GM06990 (cell line): ENCODE data around the gene TEAD1.

Source experiments
- DNase-seq: peaks from one replicate; pipeline ENCODE4 v3.0.0-alpha.2; 2011; ENCODE audit not compliant: insufficient read length; ENCODE audit errors: extremely low read depth
- H3K27me3 ChIP-seq: replicated peaks from 2 replicates; pipeline ENCODE4 v1.6.0; 2011; ENCODE audit warnings: low read length; ENCODE audit not compliant: control insufficient read depth, insufficient read depth
- H3K36me3 ChIP-seq: 2 replicates; pipeline ENCODE4 v1.5.1; 2011; ENCODE audit warnings: low read length; ENCODE audit not compliant: control insufficient read depth, insufficient read depth
- H3K4me3 ChIP-seq: replicated peaks from 2 replicates; pipeline ENCODE4 v1.5.1; 2011; ENCODE audit warnings: low read depth, mild to moderate bottlenecking, control low read depth, low read length
- TF ChIP-seq, protein P1 (sequence below): IDR thresholded peaks from 2 replicates; pipeline ENCODE4 v1.5.1; 2011; ENCODE audit warnings: low read length, control low read depth, mild to moderate bottlenecking, inconsistent platforms; ENCODE audit not compliant: insufficient read depth, poor library complexity, severe bottlenecking

TEAD1 gene

DNA sequence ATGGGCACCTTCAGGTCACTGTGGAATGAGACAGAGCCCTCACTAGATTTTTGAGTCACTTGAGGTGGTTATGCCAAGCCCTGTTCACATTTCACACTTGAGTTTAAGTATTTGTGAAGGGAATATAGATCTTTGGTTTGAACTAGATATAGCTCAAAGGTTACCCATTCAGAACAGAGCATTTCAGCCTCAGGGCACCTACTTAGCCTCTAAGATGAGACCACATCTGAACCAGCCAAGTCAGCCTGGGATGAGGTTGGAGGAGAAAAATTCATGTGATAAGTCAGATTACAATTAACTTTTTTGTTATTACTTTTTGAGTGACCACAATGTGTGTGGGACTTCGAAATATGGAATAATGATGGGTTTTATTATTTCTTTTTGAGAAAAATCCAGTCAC is 127.8 kb downstream of the TEAD1 start:
- Histone ChIP-seq H3K4me3 (no peak overlapping the region), H3K36me3 (no peaks in the 10 kb centered on the region), H3K27me3 (no peaks in the 10 kb centered on the region; the same call in 1 of the 2 replicates)
- DNase-seq: no peak
- TF ChIP-seq, protein P1, sequence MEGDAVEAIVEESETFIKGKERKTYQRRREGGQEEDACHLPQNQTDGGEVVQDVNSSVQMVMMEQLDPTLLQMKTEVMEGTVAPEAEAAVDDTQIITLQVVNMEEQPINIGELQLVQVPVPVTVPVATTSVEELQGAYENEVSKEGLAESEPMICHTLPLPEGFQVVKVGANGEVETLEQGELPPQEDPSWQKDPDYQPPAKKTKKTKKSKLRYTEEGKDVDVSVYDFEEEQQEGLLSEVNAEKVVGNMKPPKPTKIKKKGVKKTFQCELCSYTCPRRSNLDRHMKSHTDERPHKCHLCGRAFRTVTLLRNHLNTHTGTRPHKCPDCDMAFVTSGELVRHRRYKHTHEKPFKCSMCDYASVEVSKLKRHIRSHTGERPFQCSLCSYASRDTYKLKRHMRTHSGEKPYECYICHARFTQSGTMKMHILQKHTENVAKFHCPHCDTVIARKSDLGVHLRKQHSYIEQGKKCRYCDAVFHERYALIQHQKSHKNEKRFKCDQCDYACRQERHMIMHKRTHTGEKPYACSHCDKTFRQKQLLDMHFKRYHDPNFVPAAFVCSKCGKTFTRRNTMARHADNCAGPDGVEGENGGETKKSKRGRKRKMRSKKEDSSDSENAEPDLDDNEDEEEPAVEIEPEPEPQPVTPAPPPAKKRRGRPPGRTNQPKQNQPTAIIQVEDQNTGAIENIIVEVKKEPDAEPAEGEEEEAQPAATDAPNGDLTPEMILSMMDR: no peak

DNA sequence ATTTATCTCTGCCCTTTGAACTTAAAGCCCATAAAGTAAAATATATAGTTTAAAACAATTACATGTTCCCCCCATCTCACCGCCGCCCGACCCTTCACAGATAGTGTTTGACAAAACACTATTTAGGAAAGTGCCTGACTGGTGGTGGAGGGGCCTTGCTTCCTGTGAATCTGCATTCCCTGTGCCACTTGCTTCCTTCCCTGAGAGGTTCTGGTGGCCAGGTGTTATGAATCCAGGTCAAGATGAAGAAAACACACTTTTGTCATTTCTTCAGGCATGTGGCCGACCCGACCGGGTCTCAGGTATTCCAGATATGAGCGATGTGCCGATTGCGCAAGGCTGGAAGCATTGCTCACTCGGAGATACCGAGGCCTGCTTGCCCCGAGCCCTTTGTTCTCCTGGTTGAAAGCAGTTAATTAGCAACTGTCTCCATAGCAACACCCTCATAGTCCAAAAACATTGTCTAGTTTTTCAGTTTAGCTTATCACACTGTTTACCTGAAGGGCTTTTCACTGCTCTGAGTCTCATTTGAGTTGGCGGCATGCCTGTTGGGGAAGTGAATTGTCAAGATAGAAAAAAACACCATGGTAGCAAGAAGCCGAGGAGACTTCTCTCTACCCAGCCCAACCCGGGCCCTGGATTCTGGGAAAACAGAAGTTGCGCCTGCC is 128.3 kb downstream of the TEAD1 start:
- TF ChIP-seq, protein P1: no peak
- DNase-seq: no peak
- H3K27me3 ChIP-seq: no peaks in the 10 kb centered on the region; the same call in 1 of the 2 replicates
- H3K4me3 ChIP-seq: no peak overlapping the region
- no peaks in the 10 kb centered on the region for H3K36me3 ChIP-seq

DNA sequence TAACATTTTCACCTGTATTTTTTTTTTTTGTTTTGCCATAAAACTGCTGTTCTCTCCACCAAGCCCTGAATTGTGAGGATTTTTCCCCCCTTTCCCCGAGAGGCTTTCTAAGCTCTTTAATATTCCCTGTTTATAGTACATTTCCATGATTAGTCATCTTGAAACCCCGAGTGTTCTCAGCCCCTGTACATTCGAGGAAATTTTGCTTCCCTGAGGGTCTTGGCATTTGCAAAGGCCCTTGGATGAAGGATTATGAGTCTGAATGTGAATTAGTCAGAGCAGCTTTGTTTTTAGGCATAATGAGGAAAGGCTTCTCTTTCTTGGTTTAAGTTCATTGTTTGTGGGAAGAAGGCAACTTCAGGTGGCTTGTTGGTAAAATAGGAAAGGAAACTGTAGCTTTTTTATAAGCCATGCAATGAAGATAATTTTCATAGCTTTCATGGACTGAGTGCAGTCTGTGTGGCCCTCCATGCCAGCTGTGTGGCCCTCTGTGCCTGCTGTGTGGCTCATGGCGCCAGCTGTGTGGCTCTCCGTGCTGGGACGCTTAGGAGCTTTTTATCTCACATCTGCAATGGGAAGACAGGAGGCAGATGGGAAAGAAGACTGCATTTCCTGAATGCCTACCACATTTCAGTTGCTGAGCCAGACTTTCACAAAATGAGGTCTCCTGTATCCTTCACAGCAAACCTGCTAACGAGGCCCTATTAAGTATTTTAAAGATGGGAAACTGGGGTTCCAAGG is 129.0 kb downstream of the TEAD1 start:
- TF ChIP-seq, protein P1: no peak
- Histone ChIP-seq H3K4me3 (no peak overlapping the region), H3K36me3 (no peaks in the 10 kb centered on the region), H3K27me3 (no peaks in the 10 kb centered on the region; the same call in 1 of the 2 replicates)
- DNase-seq: no peak

DNA sequence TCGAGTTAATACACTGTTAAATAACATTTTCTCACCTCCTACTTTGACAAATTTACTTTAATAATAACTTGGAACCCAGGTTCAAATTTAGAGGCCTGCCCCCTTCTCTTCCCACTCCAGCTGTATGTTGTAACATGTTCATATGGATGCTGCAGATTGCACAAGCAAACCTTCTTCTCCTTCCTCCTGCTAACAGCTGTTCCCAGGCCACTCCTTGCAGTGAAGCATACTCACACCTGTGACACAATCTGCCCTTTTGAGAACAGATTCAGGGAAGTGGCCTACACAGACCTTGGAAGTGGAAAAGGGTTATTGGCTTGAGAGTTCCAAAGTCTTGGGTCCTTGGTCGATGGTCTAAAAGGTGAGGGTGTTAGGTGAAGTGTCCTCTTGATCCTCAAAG is 131.9 kb downstream of the TEAD1 start:
- no peak for DNase-seq
- TF ChIP-seq, protein P1: no peak
- Histone ChIP-seq H3K27me3 (no peaks in the 10 kb centered on the region; the same call in 1 of the 2 replicates), H3K4me3 (no peak overlapping the region), H3K36me3 (no peaks in the 10 kb centered on the region)

DNA sequence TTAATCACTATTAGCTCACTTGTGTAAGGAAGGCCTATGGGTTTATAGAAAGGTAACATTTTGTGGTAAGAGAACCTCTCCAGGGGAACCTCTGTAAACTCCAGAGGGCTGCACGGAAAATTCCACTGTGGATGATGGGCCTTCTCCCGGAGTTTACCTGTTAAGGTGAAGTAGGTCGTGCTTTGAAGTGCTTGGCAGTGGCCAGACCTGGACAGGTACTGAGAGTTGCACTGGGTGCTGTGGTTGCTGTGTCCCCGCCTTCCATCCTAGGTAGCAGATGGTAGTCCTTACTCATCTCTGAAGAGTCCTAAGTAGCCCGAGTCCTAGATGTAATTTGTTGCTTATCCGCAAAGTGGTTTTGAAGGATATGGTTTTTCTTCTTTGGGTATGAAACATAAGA is 133.4 kb downstream of the TEAD1 start:
- H3K36me3 ChIP-seq: no peaks in the 10 kb centered on the region
- no peaks in the 10 kb centered on the region for H3K27me3 ChIP-seq
- H3K4me3 ChIP-seq: no peak overlapping the region
- DNase-seq: no peak
- TF ChIP-seq, protein P1: no peak
